ENCODE measurements around the gene SPINK5. TPM values are rescaled to one million over a fixed set of nuclear protein-coding genes. Genes with fewer than 3 reads are reported as not detected.
"Not testable (repeated sequence)": the region's sequence is repeated elsewhere in the genome, so short reads cannot be mapped to it uniquely, and the experiment has no call there.

The SPINK5 gene
- total RNA-seq = not detected

GRCh38 chr5:148063861-148064260 is at the start of gene SPINK5:
SPINK5 (plus strand) TSS chr5:148063980; CDS start chr5:148064045, 65 bp downstream.
- peaks cover 0 to 1% of the 10 kb centered on the region in 2 donors for H3K36me3 Mint-ChIP-seq (ENCODE audit: insufficient read depth in 2 of 2)
- peaks cover 0 to 2% of the 10 kb centered on the region in 2 donors for H3K9me3 Mint-ChIP-seq
- ATAC-seq (replicated peaks in 1 of 2) (no peak), DNase-seq (no peak)
- no peaks in the 10 kb centered on the region for H3K4me1 Mint-ChIP-seq (ENCODE audit: low read depth)
- no peak within 1 kb of the TSS for H3K4me3 Mint-ChIP-seq
- H3K27me3 Mint-ChIP-seq (ENCODE audit: low read depth) = no peaks in the 10 kb centered on the region
- H3K27ac Mint-ChIP-seq = no peak within 1 kb of the TSS

GRCh38 chr5:148014276-148014675 is 49.5 kb upstream of the SPINK5 start:
- DNase-seq (no peak), ATAC-seq (replicated peaks in 1 of 2) (no peak)
- no peaks in the 10 kb centered on the region for H3K4me1 Mint-ChIP-seq (ENCODE audit: low read depth)
- no peaks in the 10 kb centered on the region for H3K27me3 Mint-ChIP-seq (ENCODE audit: low read depth)
- no peak overlapping the region for H3K27ac Mint-ChIP-seq
- H3K9me3 Mint-ChIP-seq = no peaks in the 10 kb centered on the region
- no peaks in the 10 kb centered on the region for H3K36me3 Mint-ChIP-seq (ENCODE audit: insufficient read depth in 2 of 2)
- H3K4me3 Mint-ChIP-seq = no peak overlapping the region

GRCh38 chr5:148020257-148020988 is 43.4 kb upstream of the SPINK5 start:
- H3K27me3 Mint-ChIP-seq (ENCODE audit: low read depth) = no peaks in the 10 kb centered on the region
- no peak for ATAC-seq (replicated peaks in 1 of 2)
- peaks cover 3 to 5% of the 10 kb centered on the region in 2 donors for H3K9me3 Mint-ChIP-seq

DNA sequence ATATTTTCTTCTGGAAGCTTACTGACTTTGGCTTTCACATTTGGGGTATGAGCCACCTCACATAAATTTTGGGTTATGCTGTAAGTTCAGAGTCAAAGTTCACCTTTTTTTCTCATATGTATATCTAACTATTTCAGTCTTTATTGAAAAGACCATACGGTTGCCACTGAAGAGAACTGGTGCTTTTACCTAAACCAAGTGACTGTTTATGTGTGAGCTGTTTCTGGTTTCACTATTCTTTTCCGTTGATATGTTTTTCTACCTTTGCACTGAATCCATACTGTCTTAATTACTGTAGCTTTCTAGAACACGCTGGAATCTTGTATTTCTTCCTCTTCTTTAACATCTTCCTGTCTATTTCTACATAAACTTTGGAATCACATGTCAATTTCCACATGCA is 36.3 kb upstream of the SPINK5 start:
- no peak overlapping the region for H3K4me3 Mint-ChIP-seq
- H3K4me1 Mint-ChIP-seq (ENCODE audit: low read depth) = no peaks in the 10 kb centered on the region
- H3K36me3 Mint-ChIP-seq (ENCODE audit: insufficient read depth in 2 of 2) = no peaks in the 10 kb centered on the region
- DNase-seq = no peak
- H3K27ac Mint-ChIP-seq = no peak overlapping the region
- ATAC-seq (replicated peaks in 1 of 2) = no peak
- H3K27me3 Mint-ChIP-seq (ENCODE audit: low read depth) = no peaks in the 10 kb centered on the region
- H3K9me3 Mint-ChIP-seq = peaks cover 0 to under 1% of the 10 kb centered on the region in 2 donors

More at GRCh38 chr5:148020257-148020988, 43.4 kb upstream of the SPINK5 start:
- Mint-ChIP-seq H3K27ac (no peak overlapping the region), H3K4me1 (ENCODE audit: low read depth) (no peaks in the 10 kb centered on the region), H3K36me3 (ENCODE audit: insufficient read depth in 2 of 2) (no peaks in the 10 kb centered on the region), H3K4me3 (no peak overlapping the region)
- DNase-seq = no peak

DNA sequence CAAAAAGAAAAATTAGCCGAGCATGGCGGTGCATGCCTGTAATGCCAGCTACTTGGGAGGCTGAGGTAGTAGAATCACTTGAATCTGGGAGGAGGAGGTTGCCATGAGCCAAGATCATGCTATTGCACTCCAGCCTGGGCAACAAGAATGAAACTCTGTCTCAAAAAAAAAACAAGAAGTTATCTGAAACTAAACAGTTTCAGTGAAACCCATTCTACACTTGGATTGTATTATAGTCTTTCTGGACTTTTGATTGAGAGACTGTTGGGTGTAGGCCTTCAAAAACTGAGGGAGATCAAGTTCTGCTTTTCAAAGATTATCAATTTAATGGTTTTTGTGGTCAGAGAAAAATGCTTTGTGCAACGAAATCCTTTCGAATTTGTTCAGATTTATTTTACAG is 34.6 kb upstream of the SPINK5 start:
- Mint-ChIP-seq H3K9me3 (peaks cover 0 to 2% of the 10 kb centered on the region in 2 donors), H3K36me3 (ENCODE audit: insufficient read depth in 2 of 2) (no peaks in the 10 kb centered on the region), H3K27ac (no peak overlapping the region), H3K27me3 (ENCODE audit: low read depth) (no peaks in the 10 kb centered on the region), H3K4me1 (ENCODE audit: low read depth) (no peaks in the 10 kb centered on the region), H3K4me3 (no peak overlapping the region)
- no peak for DNase-seq
- ATAC-seq (replicated peaks in 1 of 2) = no peak

- Mint-ChIP-seq H3K36me3 (ENCODE audit: insufficient read depth in 2 of 2) (no peaks in the 10 kb centered on the region), H3K4me1 (ENCODE audit: low read depth) (no peaks in the 10 kb centered on the region), H3K27me3 (ENCODE audit: low read depth) (no peaks in the 10 kb centered on the region), H3K27ac (no peak overlapping the region), H3K9me3 (peaks cover 0 to 2% of the 10 kb centered on the region in 2 donors), H3K4me3 (no peak overlapping the region)
- ATAC-seq (replicated peaks in 1 of 2) = no peak
- DNase-seq = no peak
Observed at GRCh38 chr5:148033134-148033533, 30.6 kb upstream of the SPINK5 start.

GRCh38 chr5:148035676-148036075 is 28.1 kb upstream of the SPINK5 start:
- H3K27me3 Mint-ChIP-seq (ENCODE audit: low read depth) = no peaks in the 10 kb centered on the region
- DNase-seq = no peak
- no peak overlapping the region for H3K4me3 Mint-ChIP-seq
- H3K9me3 Mint-ChIP-seq = peaks cover 0 to 2% of the 10 kb centered on the region in 2 donors
- H3K4me1 Mint-ChIP-seq (ENCODE audit: low read depth) = no peaks in the 10 kb centered on the region
- no peak for ATAC-seq (replicated peaks in 1 of 2)
- H3K27ac Mint-ChIP-seq = no peak overlapping the region
- H3K36me3 Mint-ChIP-seq (ENCODE audit: insufficient read depth in 2 of 2) = no peaks in the 10 kb centered on the region

DNA sequence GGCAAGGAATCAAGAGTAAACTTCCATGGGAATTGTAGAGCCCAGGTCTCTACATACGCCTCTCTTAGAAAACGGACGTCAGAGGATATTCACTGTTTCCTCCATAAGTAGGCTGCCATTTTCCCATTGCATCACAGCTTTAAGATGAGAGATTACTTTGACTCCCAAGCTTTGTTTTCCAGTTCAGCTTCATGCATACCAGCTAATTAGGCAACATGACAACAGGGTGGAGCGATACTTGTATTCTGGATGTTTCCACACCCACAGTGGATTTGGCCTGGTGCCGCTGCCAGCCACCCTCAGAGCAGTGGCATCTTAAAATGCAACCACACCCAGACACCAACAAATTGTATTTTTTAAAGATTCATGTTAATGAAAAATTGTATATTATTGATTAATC is 20.9 kb upstream of the SPINK5 start:
- no peak for DNase-seq
- no peaks in the 10 kb centered on the region for H3K27me3 Mint-ChIP-seq (ENCODE audit: low read depth)
- H3K9me3 Mint-ChIP-seq = peaks cover 2 to 5% of the 10 kb centered on the region in 2 donors
- H3K4me3 Mint-ChIP-seq = no peak overlapping the region
- H3K36me3 Mint-ChIP-seq (ENCODE audit: insufficient read depth in 2 of 2) = no peaks in the 10 kb centered on the region
- H3K4me1 Mint-ChIP-seq (ENCODE audit: low read depth) = no peaks in the 10 kb centered on the region
- no peak overlapping the region for H3K27ac Mint-ChIP-seq
- ATAC-seq (replicated peaks in 1 of 2) = no peak

GRCh38 chr5:148043705-148044104 is 20.1 kb upstream of the SPINK5 start:
- no peaks in the 10 kb centered on the region for H3K27me3 Mint-ChIP-seq (ENCODE audit: low read depth)
- ATAC-seq (replicated peaks in 1 of 2) = no peak
- no peak for DNase-seq
- H3K4me1 Mint-ChIP-seq (ENCODE audit: low read depth) = no peaks in the 10 kb centered on the region
- no peaks in the 10 kb centered on the region for H3K36me3 Mint-ChIP-seq (ENCODE audit: insufficient read depth in 2 of 2)
- H3K27ac Mint-ChIP-seq = no peak overlapping the region
- H3K9me3 Mint-ChIP-seq = peaks cover 2 to 7% of the 10 kb centered on the region in 2 donors
- no peak overlapping the region for H3K4me3 Mint-ChIP-seq

GRCh38 chr5:148055160-148055559 is 8.6 kb upstream of the SPINK5 start:
- DNase-seq; H3K27ac Mint-ChIP-seq; H3K4me1 Mint-ChIP-seq (ENCODE audit: low read depth); H3K4me3 Mint-ChIP-seq; H3K27me3 Mint-ChIP-seq (ENCODE audit: low read depth); ATAC-seq (replicated peaks in 1 of 2); H3K36me3 Mint-ChIP-seq (ENCODE audit: insufficient read depth in 2 of 2): not testable (repeated sequence)
- H3K9me3 Mint-ChIP-seq = peaks cover 13 to 17% of the 10 kb centered on the region in 2 donors

GRCh38 chr5:148060309-148060708 is 3.5 kb upstream of the SPINK5 start:
- H3K4me3 Mint-ChIP-seq = no peak overlapping the region
- H3K9me3 Mint-ChIP-seq = peaks cover 7 to 9% of the 10 kb centered on the region in 2 donors
- no peaks in the 10 kb centered on the region for H3K4me1 Mint-ChIP-seq (ENCODE audit: low read depth)
- no peak overlapping the region for H3K27ac Mint-ChIP-seq
- no peak for DNase-seq
- no peak for ATAC-seq (replicated peaks in 1 of 2)
- H3K27me3 Mint-ChIP-seq (ENCODE audit: low read depth) = no peaks in the 10 kb centered on the region
- peaks cover 4 to 5% of the 10 kb centered on the region in 2 donors for H3K36me3 Mint-ChIP-seq (ENCODE audit: insufficient read depth in 2 of 2)

- H3K27ac Mint-ChIP-seq = no peak overlapping the region
- no peaks in the 10 kb centered on the region for H3K27me3 Mint-ChIP-seq (ENCODE audit: low read depth)
- H3K36me3 Mint-ChIP-seq (ENCODE audit: insufficient read depth in 2 of 2) = peaks cover 4% of the 10 kb centered on the region in 2 donors
- peaks cover 5 to 8% of the 10 kb centered on the region in 2 donors for H3K9me3 Mint-ChIP-seq
- DNase-seq = no peak
- no peak for ATAC-seq (replicated peaks in 1 of 2)
- no peaks in the 10 kb centered on the region for H3K4me1 Mint-ChIP-seq (ENCODE audit: low read depth)
- H3K4me3 Mint-ChIP-seq = no peak overlapping the region
Observed at GRCh38 chr5:148060881-148061280, 2.9 kb upstream of the SPINK5 start.

GRCh38 chr5:148070621-148071020 is 6.8 kb downstream of the SPINK5 start:
- no peaks in the 10 kb centered on the region for H3K4me1 Mint-ChIP-seq (ENCODE audit: low read depth)
- H3K36me3 Mint-ChIP-seq (ENCODE audit: insufficient read depth in 2 of 2) = no peaks in the 10 kb centered on the region
- H3K9me3 Mint-ChIP-seq = peaks cover 2 to 3% of the 10 kb centered on the region in 2 donors
- DNase-seq = no peak
- ATAC-seq (replicated peaks in 1 of 2) = no peak
- no peaks in the 10 kb centered on the region for H3K27me3 Mint-ChIP-seq (ENCODE audit: low read depth)
- H3K27ac Mint-ChIP-seq = no peak overlapping the region
- H3K4me3 Mint-ChIP-seq = no peak overlapping the region

DNA sequence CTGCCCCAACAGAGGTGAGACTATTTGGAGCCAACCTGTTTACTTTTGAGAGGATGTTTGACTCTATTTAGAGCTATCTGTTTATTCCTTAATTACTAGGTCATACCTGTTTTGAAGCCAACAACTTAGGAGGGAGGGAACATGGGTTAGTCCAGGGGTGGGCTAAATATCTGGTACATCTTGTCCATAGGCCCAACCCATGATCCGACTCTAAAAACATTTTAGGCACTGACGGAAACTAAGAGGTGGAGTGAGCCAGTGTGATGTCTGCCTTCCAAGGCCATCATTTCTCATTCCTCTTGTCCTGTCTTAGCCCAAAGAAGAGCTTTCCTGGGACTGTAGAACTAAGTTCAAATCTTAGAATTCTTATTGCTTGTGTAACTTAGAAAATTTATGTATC is 8.4 kb downstream of the SPINK5 start:
- H3K4me3 Mint-ChIP-seq = no peak overlapping the region
- ATAC-seq (replicated peaks in 1 of 2) (no peak), DNase-seq (no peak)
- H3K4me1 Mint-ChIP-seq (ENCODE audit: low read depth) = no peaks in the 10 kb centered on the region
- no peak overlapping the region for H3K27ac Mint-ChIP-seq
- H3K36me3 Mint-ChIP-seq (ENCODE audit: insufficient read depth in 2 of 2) = no peaks in the 10 kb centered on the region
- peaks cover 3 to 6% of the 10 kb centered on the region in 2 donors for H3K9me3 Mint-ChIP-seq
- H3K27me3 Mint-ChIP-seq (ENCODE audit: low read depth) = no peaks in the 10 kb centered on the region
